ENCODE measurements around the gene KIF3A. TPM values are rescaled to one million over a fixed set of nuclear protein-coding genes. Genes with fewer than 3 reads are reported as not detected.

KIF3A gene
- total RNA-seq, 4 donors from 2014 or later: 2.6 to 15.0 (median 6.3) TPM

DNA sequence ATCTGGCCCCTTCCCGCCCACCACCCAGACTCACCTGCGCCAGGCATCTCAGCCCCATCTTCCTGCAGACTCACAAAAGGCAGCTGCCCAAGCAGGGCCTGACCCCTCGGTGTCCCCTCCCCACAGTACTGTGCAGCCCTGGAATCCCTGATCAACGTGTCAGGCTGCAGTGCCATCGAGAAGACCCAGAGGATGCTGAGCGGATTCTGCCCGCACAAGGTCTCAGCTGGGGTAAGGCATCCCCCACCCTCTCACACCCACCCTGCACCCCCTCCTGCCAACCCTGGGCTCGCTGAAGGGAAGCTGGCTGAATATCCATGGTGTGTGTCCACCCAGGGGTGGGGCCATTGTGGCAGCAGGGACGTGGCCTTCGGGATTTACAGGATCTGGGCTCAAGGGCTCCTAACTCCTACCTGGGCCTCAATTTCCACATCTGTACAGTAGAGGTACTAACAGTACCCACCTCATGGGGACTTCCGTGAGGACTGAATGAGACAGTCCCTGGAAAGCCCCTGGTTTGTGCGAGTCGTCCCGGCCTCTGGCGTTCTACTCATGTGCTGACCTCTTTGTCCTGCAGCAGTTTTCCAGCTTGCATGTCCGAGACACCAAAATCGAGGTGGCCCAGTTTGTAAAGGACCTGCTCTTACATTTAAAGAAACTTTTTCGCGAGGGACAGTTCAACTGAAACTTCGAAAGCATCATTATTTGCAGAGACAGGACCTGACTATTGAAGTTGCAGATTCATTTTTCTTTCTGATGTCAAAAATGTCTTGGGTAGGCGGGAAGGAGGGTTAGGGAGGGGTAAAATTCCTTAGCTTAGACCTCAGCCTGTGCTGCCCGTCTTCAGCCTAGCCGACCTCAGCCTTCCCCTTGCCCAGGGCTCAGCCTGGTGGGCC, 77.5 kb downstream of the KIF3A start:
- Histone ChIP-seq H3K9me3 (no peaks in the 10 kb centered on the region), H3K27ac (no peak overlapping the region), H3K36me3 (no peaks in the 10 kb centered on the region), H3K4me1 (peaks cover 16% of the 10 kb centered on the region), H3K4me3 (no peak overlapping the region), H3K27me3 (peaks cover 22% of the 10 kb centered on the region)
- no peak for DNase-seq (ENCODE audit: low spot score in 2 of 2)
- TF ChIP-seq POLR2A (IDR thresholded peaks at IDR 0.05) (no peak), CTCF (IDR thresholded peaks at IDR 0.05) (no peak), POLR2AphosphoS5 (IDR thresholded peaks at IDR 0.05) (no peak), EP300 (IDR thresholded peaks at IDR 0.05) (no peak)
- WGBS: 92% methylated on average over 19 of the region's 23 CpGs

GRCh38 chr5:132658381-132659302, 78.7 kb downstream of the KIF3A start:
- H3K27me3 ChIP-seq: peaks cover 27% of the 10 kb centered on the region

DNA sequence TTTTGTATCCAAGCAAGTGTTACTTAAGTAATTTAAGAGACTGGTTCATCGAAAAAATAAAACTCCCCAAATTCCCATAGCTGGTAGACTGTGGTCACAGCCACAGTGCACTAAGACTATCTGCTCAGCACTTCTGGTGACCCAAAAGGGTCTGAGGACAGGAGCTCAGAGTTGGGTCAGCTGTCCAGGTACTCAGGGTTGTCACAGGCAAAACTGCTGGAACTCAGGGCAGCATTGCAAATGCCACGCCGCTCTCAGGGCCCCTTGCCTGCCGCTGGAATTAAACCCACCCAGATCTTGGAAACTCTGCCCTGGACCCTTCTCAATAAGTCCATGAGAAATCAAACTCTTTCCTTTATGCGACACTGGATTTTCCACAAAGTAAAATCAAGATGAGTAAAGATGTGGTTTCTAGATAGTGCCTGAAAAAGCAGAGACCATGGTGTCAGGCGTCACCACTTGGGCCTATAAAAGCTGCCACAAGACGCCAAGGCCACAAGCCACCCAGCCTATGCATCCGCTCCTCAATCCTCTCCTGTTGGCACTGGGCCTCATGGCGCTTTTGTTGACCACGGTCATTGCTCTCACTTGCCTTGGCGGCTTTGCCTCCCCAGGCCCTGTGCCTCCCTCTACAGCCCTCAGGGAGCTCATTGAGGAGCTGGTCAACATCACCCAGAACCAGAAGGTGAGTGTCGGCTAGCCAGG, 79.5 kb downstream of the KIF3A start, which contains the start of gene IL13:
Gene IL13, plus strand, starts transcription at position 498 of the 705 bp plus-strand sequence. Its CDS starts 14 bp downstream, at position 512.
- Histone ChIP-seq H3K4me3 (no peak within 1 kb of the TSS), H3K36me3 (no peaks in the 10 kb centered on the region), H3K9me3 (no peaks in the 10 kb centered on the region), H3K27me3 (peaks cover 27% of the 10 kb centered on the region), H3K27ac (no peak within 1 kb of the TSS), H3K4me1 (peaks cover 16% of the 10 kb centered on the region)
- no peak for DNase-seq (ENCODE audit: low spot score in 2 of 2)
- TF ChIP-seq EP300 (IDR thresholded peaks at IDR 0.05) (no peak), POLR2AphosphoS5 (IDR thresholded peaks at IDR 0.05) (no peak), POLR2A (IDR thresholded peaks at IDR 0.05) (no peak), CTCF (IDR thresholded peaks at IDR 0.05) (no peak)
- 94% methylated on average over 12 of the region's 12 CpGs for WGBS

More at GRCh38 chr5:132658381-132659302, 78.7 kb downstream of the KIF3A start:
- no peak for DNase-seq (ENCODE audit: low spot score in 2 of 2)
- 92% methylated on average over 9 of the region's 9 CpGs for WGBS
- peaks cover 16% of the 10 kb centered on the region for H3K4me1 ChIP-seq
- no peaks in the 10 kb centered on the region for H3K36me3 ChIP-seq
- no peak for TF ChIP-seq POLR2AphosphoS5 (IDR thresholded peaks at IDR 0.05)
- no peak for TF ChIP-seq POLR2A (IDR thresholded peaks at IDR 0.05)
- no peak for TF ChIP-seq CTCF (IDR thresholded peaks at IDR 0.05)
- no peak for TF ChIP-seq EP300 (IDR thresholded peaks at IDR 0.05)
- H3K4me3 ChIP-seq: no peak overlapping the region
- no peaks in the 10 kb centered on the region for H3K9me3 ChIP-seq
- no peak overlapping the region for H3K27ac ChIP-seq

DNA sequence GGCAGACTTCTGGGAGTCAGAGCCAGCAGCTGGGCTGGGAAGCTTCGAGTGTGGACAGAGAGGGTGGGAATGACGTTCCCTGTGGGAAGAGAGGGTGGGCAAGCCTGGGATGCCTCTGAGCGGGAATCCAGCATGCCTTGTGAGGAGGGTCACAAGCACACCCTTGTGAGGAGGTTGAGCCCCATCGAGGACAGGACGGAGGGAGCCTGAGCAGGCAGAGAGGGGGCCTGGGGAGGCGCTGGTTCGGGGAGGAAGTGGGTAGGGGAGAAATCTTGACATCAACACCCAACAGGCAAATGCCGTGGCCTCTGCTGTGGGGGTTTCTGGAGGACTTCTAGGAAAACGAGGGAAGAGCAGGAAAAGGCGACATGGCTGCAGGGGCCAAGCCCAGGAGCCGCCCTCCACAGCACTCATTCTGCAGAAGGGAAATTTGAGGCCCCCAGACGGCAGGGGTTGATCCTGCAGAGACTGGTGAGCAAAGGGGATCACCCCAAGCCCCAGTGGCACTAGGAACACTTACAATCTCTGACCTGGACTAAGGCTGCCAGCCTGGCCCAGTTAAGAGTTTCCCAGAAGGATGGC, 80.5 kb downstream of the KIF3A start:
- H3K36me3 ChIP-seq: no peaks in the 10 kb centered on the region
- H3K9me3 ChIP-seq: no peaks in the 10 kb centered on the region
- no peak overlapping the region for H3K27ac ChIP-seq
- H3K4me3 ChIP-seq: peak overlapping the region; percentile 52
- WGBS: 57% methylated on average over 12 of the region's 12 CpGs
- TF ChIP-seq POLR2A (IDR thresholded peaks at IDR 0.05) (no peak), EP300 (IDR thresholded peaks at IDR 0.05) (no peak), CTCF (IDR thresholded peaks at IDR 0.05) (no peak), POLR2AphosphoS5 (IDR thresholded peaks at IDR 0.05) (no peak)
- DNase-seq (ENCODE audit: low spot score in 2 of 2): no peak
- H3K27me3 ChIP-seq: peaks cover 33% of the 10 kb centered on the region
- H3K4me1 ChIP-seq: peaks cover 16% of the 10 kb centered on the region
